HG02763 (cell line): ENCODE results near the gene SPHK1.

Experiments
- ATAC-seq: cut with Tn5 transposase; IDR thresholded peaks from one replicate; pipeline ENCODE4 v1.9.1; 2021; ENCODE audit warnings: mild to moderate bottlenecking, moderate library complexity; ENCODE audit not compliant: unreplicated experiment

Gene SPHK1

GRCh38 chr17:76384987-76385891 lies 830 bp downstream of the SPHK1 start:
- ATAC-seq: no peak

GRCh38 chr17:76385892-76386786 lies 1.7 kb downstream of the SPHK1 start:
- ATAC-seq: no peak

- no peak for ATAC-seq
Measured at GRCh38 chr17:76386966-76387765, 2.8 kb downstream of the SPHK1 start.

- ATAC-seq: no peak
Measured at GRCh38 chr17:76388966-76389888, 4.8 kb downstream of the SPHK1 start.

GRCh38 chr17:76390003-76390421 lies 5.6 kb downstream of the SPHK1 start:
- ATAC-seq: no peak

GRCh38 chr17:76391200-76391715 lies 6.8 kb downstream of the SPHK1 start:
- ATAC-seq: no peak

- ATAC-seq: no peak
Measured at GRCh38 chr17:76394166-76394565, 9.8 kb downstream of the SPHK1 start.

GRCh38 chr17:76395980-76396379 lies 11.6 kb downstream of the SPHK1 start:
- ATAC-seq: no peak

GRCh38 chr17:76397184-76397583 lies 12.8 kb downstream of the SPHK1 start:
- ATAC-seq: no peak

GRCh38 chr17:76397687-76398522 lies 13.5 kb downstream of the SPHK1 start:
- no peak for ATAC-seq

GRCh38 chr17:76398523-76399174 lies 14.2 kb downstream of the SPHK1 start:
- no peak for ATAC-seq

- no peak for ATAC-seq
Measured at GRCh38 chr17:76399175-76400172, 15.1 kb downstream of the SPHK1 start.

GRCh38 chr17:76402711-76403110 lies 18.3 kb downstream of the SPHK1 start:
- no peak for ATAC-seq

GRCh38 chr17:76404256-76404655 lies 19.8 kb downstream of the SPHK1 start:
- ATAC-seq: no peak

GRCh38 chr17:76404976-76405563 lies 20.7 kb downstream of the SPHK1 start:
- ATAC-seq: no peak

GRCh38 chr17:76405607-76405966 lies 21.2 kb downstream of the SPHK1 start:
- no peak for ATAC-seq
